IgD-negative memory B cell (primary cell): ENCODE results near the gene GNB5. TPM values are rescaled to one million over a fixed set of nuclear protein-coding genes. Genes with fewer than 3 reads are reported as not detected.
"Not testable (repeated sequence)": the region's sequence is repeated elsewhere in the genome, so short reads cannot be mapped to it uniquely, and the experiment has no call there.

ENCODE experiments used
- H3K27ac Mint-ChIP-seq, 3 donors: one replicate each; pipeline ENCODE4 v1.8.0; 2020 to 2022; ENCODE audit warnings: mild to moderate bottlenecking in 3 of 3, mixed read lengths in 3 of 3, moderate library complexity in 1 of 3
- H3K27me3 Mint-ChIP-seq: one replicate; pipeline ENCODE4 v1.8.0; 2021; ENCODE audit warnings: mixed read lengths
- H3K36me3 Mint-ChIP-seq: one replicate; pipeline ENCODE4 v1.8.0; 2020; ENCODE audit warnings: mild to moderate bottlenecking, mixed read lengths
- H3K4me1 Mint-ChIP-seq, 3 donors: one replicate each; pipeline ENCODE4 v1.8.0; 2020 to 2022; ENCODE audit warnings: mixed read lengths in 3 of 3, mild to moderate bottlenecking in 1 of 3
- H3K4me3 Mint-ChIP-seq, 4 donors: one replicate each; pipeline ENCODE4 v1.8.0; 2020 to 2022; ENCODE audit warnings: mild to moderate bottlenecking in 4 of 4, mixed read lengths in 4 of 4, moderate library complexity in 3 of 4
- H3K9me3 Mint-ChIP-seq, 3 donors: one replicate each; pipeline ENCODE4 v1.8.0; 2020 to 2021; ENCODE audit warnings: mixed read lengths in 3 of 3, mild to moderate bottlenecking in 1 of 3
- polyA plus RNA-seq: library from polyadenylated mRNA; unstranded; fragments of 300-500 nt; fragmentation: Illumina TruSeq; gene quantifications from one replicate; pipeline ENCODE4 v1.2.3, GENCODE V29; 2021

GNB5 gene
- polyA plus RNA-seq, 1 donor from 2014 or later = 83.2 TPM

- peaks cover 12 to 14% (median 14%) of the 10 kb centered on the region in 3 donors for H3K4me1 Mint-ChIP-seq
- H3K4me3 Mint-ChIP-seq = no peak overlapping the region
- peak overlapping the region in 1 of 3 donors; percentile 35 for H3K27ac Mint-ChIP-seq
- H3K27me3 Mint-ChIP-seq = no peaks in the 10 kb centered on the region
- H3K36me3 Mint-ChIP-seq = peaks cover 1% of the 10 kb centered on the region
- peaks cover 0 to 5% (median 2%) of the 10 kb centered on the region in 3 donors for H3K9me3 Mint-ChIP-seq
These were observed 92.9 kb downstream of the GNB5 start for GRCh38 chr15:52098323-52098722.

DNA sequence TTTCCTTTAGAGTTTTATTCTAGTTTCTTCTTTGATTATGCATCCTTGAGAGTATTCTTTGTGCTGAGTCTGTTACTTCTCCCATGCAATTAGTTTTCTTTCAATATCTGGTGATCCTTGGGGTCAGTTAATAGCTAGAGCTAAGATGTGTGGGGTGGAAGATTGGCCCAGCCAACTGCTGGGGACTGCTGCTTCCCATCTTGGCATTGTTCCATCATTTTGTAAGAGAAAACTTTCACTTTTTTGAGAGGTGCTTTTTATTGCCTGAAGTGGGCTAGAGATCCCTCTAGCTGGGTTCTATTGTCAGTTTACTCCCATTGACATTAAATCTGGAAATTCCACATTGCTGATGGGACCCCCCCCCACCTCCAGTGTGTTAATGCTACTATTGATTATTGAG lies 94.0 kb downstream of the GNB5 start:
- H3K27ac Mint-ChIP-seq = no peak overlapping the region
- H3K9me3 Mint-ChIP-seq = peaks cover 0 to 5% (median 2%) of the 10 kb centered on the region in 3 donors
- H3K27me3 Mint-ChIP-seq = no peaks in the 10 kb centered on the region
- H3K4me3 Mint-ChIP-seq = no peak overlapping the region
- H3K4me1 Mint-ChIP-seq = peaks cover 3 to 7% (median 5%) of the 10 kb centered on the region in 3 donors
- peaks cover 1% of the 10 kb centered on the region for H3K36me3 Mint-ChIP-seq

- not testable (repeated sequence) for H3K27me3 Mint-ChIP-seq, H3K9me3 Mint-ChIP-seq, H3K36me3 Mint-ChIP-seq, H3K4me3 Mint-ChIP-seq, H3K27ac Mint-ChIP-seq, H3K4me1 Mint-ChIP-seq
These were observed 94.7 kb downstream of the GNB5 start for GRCh38 chr15:52096536-52096935.

- Mint-ChIP-seq H3K27ac (no peak overlapping the region), H3K4me3 (no peak overlapping the region), H3K4me1 (no peaks in the 10 kb centered on the region), H3K36me3 (peaks cover 1% of the 10 kb centered on the region), H3K9me3 (peaks cover 0 to 5% (median 0%) of the 10 kb centered on the region in 3 donors), H3K27me3 (no peaks in the 10 kb centered on the region)
These were observed 95.5 kb downstream of the GNB5 start for GRCh38 chr15:52095597-52096262.

GRCh38 chr15:52094811-52095584 lies 96.2 kb downstream of the GNB5 start:
- Mint-ChIP-seq H3K36me3 (peaks cover 6% of the 10 kb centered on the region), H3K4me3 (peak overlapping the region in 1 of 4 donors; percentile 16), H3K27ac (no peak overlapping the region), H3K27me3 (peaks cover 2% of the 10 kb centered on the region), H3K4me1 (no peaks in the 10 kb centered on the region), H3K9me3 (peaks cover 3 to 11% (median 4%) of the 10 kb centered on the region in 3 donors)

DNA sequence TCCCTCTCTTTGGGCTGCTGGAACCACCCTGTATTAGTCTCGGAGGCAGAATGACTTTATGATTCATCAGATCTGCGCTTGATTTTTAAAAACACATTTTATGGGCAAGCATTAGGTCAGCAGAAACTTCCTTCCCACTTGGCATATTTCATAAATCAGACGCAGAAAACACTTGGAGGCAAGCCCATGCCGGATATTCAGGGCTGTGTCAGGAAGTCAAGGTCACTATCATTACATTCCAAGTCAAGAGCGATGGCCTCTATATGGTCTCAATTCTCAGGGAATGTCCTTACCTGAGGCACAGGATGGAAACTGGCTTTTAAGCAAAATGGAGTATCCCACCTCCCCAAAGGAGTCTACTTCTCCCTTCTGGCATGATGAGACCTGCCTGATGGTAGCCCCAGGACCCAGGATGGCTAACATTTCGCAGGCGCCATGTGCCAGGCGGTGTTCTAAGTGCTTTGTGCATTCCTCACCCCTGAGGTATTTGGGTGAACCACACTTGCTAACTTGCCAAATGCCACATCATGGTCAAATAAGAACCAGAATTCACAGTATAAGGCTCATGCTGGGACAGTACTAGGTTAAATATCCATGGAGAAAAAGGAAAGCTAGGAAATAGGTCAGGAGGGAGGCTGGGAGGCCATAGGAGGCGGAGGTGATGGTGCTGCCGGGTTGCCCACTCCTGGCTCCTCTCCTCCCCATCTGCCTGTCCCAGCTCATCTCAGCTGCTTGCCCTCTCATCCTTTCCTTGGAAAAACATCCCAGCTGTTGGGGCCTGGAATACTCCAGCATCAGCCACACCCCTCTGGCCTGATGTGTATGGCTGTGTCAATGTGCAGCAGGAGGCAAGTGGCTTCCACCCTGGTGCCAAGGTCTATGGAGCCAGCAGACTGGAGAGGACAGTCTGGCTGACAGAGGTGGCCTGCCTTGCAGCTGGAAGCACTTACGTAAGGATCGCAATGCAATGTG lies 97.4 kb downstream of the GNB5 start:
- H3K4me3 Mint-ChIP-seq = no peak overlapping the region
- H3K9me3 Mint-ChIP-seq = peaks cover 4 to 17% (median 10%) of the 10 kb centered on the region in 3 donors
- peaks cover 2% of the 10 kb centered on the region for H3K27me3 Mint-ChIP-seq
- no peaks in the 10 kb centered on the region for H3K4me1 Mint-ChIP-seq
- peaks cover 6% of the 10 kb centered on the region for H3K36me3 Mint-ChIP-seq
- no peak overlapping the region for H3K27ac Mint-ChIP-seq

DNA sequence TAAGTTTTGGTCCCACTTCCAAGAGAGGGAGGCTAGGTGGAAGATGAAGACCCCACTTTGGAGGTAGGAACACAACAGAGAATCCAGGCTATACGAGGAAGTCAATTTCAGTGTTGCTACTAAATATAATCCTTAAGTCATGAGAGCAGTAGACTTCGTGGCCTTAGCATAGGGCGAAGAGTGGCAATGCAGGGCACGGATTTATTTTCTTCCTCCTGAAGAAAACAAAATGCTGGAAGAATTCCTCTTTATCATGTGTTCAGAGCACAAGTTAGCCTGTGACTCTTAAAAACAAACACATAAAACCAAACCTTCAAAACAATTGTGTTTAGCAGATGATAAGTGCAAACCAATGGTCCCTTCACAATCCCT lies 98.0 kb downstream of the GNB5 start:
- Mint-ChIP-seq H3K4me1 (no peaks in the 10 kb centered on the region), H3K36me3 (peaks cover 6% of the 10 kb centered on the region), H3K27ac (no peak overlapping the region)

GRCh38 chr15:52090193-52090592 lies 101.0 kb downstream of the GNB5 start:
- Mint-ChIP-seq H3K9me3 (peaks cover 4 to 12% (median 10%) of the 10 kb centered on the region in 3 donors), H3K36me3 (peaks cover 6% of the 10 kb centered on the region), H3K4me1 (no peaks in the 10 kb centered on the region), H3K27me3 (peaks cover 2% of the 10 kb centered on the region), H3K27ac (peak overlapping the region in 1 of 3 donors; percentile 20), H3K4me3 (no peak overlapping the region)

More for the DNA sequence above, 98.0 kb downstream of the GNB5 start:
- H3K9me3 Mint-ChIP-seq = peaks cover 4 to 17% (median 10%) of the 10 kb centered on the region in 3 donors
- H3K4me3 Mint-ChIP-seq = no peak overlapping the region
- peaks cover 2% of the 10 kb centered on the region for H3K27me3 Mint-ChIP-seq

- Mint-ChIP-seq H3K36me3 (peaks cover 5% of the 10 kb centered on the region), H3K4me3 (no peak overlapping the region), H3K9me3 (peaks cover 4 to 12% (median 10%) of the 10 kb centered on the region in 3 donors), H3K27ac (no peak overlapping the region), H3K4me1 (peaks cover 11 to 17% (median 13%) of the 10 kb centered on the region in 3 donors), H3K27me3 (peaks cover 2% of the 10 kb centered on the region)
These were observed 105.0 kb downstream of the GNB5 start for GRCh38 chr15:52086011-52086786.

DNA sequence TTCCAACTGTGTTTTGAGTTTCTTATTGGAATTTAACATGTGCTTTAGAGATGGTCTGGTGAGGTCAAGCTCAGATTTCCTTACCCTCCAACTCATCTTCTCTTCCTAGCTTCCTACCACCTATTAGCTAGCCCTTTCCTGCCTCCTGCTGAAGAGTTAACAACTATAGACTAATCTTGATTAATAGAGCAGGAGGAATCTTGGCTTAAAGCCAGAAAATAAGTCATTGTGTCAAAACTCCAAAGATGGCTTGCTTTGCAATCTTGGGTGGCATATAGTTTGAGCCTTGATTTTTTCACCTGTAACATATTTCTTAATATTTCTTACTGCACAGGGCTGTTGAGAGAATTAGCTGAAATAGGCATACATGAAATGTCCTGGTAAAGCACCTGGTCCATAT lies 105.9 kb downstream of the GNB5 start:
- Mint-ChIP-seq H3K4me1 (peaks cover 11 to 17% (median 13%) of the 10 kb centered on the region in 3 donors), H3K27ac (peak overlapping the region in 1 of 3 donors; percentile 20), H3K27me3 (peaks cover 3% of the 10 kb centered on the region), H3K36me3 (peaks cover 1% of the 10 kb centered on the region), H3K9me3 (peaks cover 4 to 8% (median 7%) of the 10 kb centered on the region in 3 donors), H3K4me3 (no peak overlapping the region)

DNA sequence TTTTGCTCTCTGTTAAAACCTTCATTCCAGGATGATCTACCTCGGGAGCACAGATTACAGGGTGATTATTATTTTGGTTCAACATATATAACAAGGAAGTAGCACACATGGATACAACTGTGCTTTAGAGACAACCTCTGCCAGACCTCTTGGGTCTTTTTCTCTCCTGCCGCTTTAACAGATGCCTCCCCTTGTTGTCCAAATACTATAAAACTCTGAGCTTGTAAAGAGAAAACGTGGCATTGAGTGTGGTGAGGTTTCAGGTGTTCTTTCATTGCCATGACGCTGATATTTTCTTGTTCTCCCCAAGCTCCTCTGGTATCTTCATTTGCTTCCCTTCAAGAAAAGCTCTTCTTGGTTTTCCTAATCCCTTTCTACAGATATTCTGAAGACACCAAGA lies 107.6 kb downstream of the GNB5 start:
- no peak overlapping the region for H3K27ac Mint-ChIP-seq
- H3K4me1 Mint-ChIP-seq = peaks cover 13 to 17% (median 17%) of the 10 kb centered on the region in 3 donors

GRCh38 chr15:52083037-52083359 lies 108.2 kb downstream of the GNB5 start:
- peaks cover 13 to 17% (median 17%) of the 10 kb centered on the region in 3 donors for H3K4me1 Mint-ChIP-seq
- not testable (repeated sequence) for H3K27me3 Mint-ChIP-seq, H3K9me3 Mint-ChIP-seq, H3K36me3 Mint-ChIP-seq
- H3K27ac Mint-ChIP-seq = peak overlapping the region in 1 of 3 donors; percentile 52
- peak overlapping the region in 1 of 4 donors; percentile 55 for H3K4me3 Mint-ChIP-seq

More for the DNA sequence above, 107.6 kb downstream of the GNB5 start:
- Mint-ChIP-seq H3K9me3 (no peaks in the 10 kb centered on the region), H3K4me3 (no peak overlapping the region), H3K27me3 (peaks cover 2% of the 10 kb centered on the region), H3K36me3 (no peaks in the 10 kb centered on the region)

DNA sequence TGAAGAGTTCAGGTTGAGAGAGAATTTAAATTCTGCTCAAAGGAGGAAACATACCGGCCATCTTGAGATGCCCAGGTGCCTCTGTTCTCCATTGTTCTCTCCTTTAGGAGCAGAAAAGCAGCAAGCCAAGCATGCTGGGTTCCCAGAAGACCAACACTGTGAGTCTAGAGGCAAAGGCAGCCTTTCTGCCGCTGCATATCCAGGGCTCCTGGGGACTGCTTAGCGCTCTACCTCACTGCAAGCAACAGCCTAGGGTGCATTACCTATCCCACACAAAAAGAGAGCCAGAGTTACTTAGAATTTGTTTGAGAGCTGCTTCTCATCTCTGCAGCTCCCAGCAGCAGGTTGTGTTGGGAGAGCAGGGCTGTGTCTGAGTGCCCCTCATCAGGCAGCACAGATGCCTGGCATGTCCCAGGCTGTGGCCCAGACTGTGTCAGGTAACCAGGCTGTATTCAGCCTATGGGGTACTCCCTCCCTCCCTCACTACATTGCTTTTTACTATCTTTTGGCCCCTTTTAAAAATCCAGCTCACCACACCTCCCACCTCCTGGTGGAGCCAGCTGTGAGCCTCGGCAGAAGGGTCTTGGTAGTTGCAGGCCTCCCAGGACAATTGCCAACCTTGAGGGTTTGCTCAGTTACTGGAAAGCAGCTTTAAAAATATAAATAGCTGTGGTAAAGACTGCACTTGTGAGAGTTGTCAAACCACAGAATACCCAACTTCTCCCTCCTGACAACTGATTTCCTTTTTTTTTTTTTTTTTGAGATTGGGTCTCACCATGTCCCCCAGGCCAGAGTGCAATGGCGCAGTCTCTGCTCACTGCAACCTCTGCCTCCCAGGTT lies 108.8 kb downstream of the GNB5 start:
- H3K27me3 Mint-ChIP-seq = peaks cover 2% of the 10 kb centered on the region
- H3K4me1 Mint-ChIP-seq = peaks cover 13 to 17% (median 17%) of the 10 kb centered on the region in 3 donors
- H3K4me3 Mint-ChIP-seq = peak overlapping the region in 2 of 4 donors; percentile 50 to 55
- no peaks in the 10 kb centered on the region for H3K36me3 Mint-ChIP-seq
- peak overlapping the region in 2 of 3 donors; percentile 52 to 67 for H3K27ac Mint-ChIP-seq
- no peaks in the 10 kb centered on the region for H3K9me3 Mint-ChIP-seq
